ENCODE results near the gene CEACAM3. TPM values are rescaled to one million over a fixed set of nuclear protein-coding genes. Genes with fewer than 3 reads are reported as not detected.
A peak's percentile ranks its signal among the peaks of the same experiment; 100 is the strongest.
"Not testable (repeated sequence)": the region's sequence is repeated elsewhere in the genome, so short reads cannot be mapped to it uniquely, and the experiment has no call there.

CEACAM3 gene
- total RNA-seq, 4 donors from 2014 or later = 0.54 to 1.6 TPM; not detected in 2

GRCh38 chr19:41784312-41784711 lies 12.1 kb upstream of the CEACAM3 start:
- ATAC-seq = no peak
- peaks cover 82% of the 10 kb centered on the region for H3K27me3 ChIP-seq
- no peaks in the 10 kb centered on the region for H3K9me3 ChIP-seq
- H3K36me3 ChIP-seq = no peaks in the 10 kb centered on the region
- no peak overlapping the region for H3K4me3 ChIP-seq
- H3K27ac ChIP-seq = no peak overlapping the region
- WGBS, 2 donors (ENCODE audit: low coverage in 1 of 2) = 69 to 83% methylated on average over 2 to 3 of the region's 3 CpGs
- H3K4me1 ChIP-seq = peaks cover 0 to 12% (median 4%) of the 10 kb centered on the region in 3 donors
- TF ChIP-seq POLR2AphosphoS5 (IDR thresholded peaks at IDR 0.05) (no peak), CTCF (IDR thresholded peaks at IDR 0.05) (no peak), EP300 (IDR thresholded peaks at IDR 0.05) (no peak)

- Histone ChIP-seq H3K36me3 (no peaks in the 10 kb centered on the region), H3K27me3 (peaks cover 82% of the 10 kb centered on the region), H3K4me3 (no peak overlapping the region), H3K27ac (no peak overlapping the region), H3K9me3 (no peaks in the 10 kb centered on the region), H3K4me1 (peaks cover 0 to 12% (median 4%) of the 10 kb centered on the region in 3 donors)
- ATAC-seq = no peak
- 47 to 58% methylated on average over 4 of the region's 4 CpGs for whole genome bisulfite sequencing, 2 donors (ENCODE audit: low coverage in 1 of 2)
- no peak for TF ChIP-seq EP300 (IDR thresholded peaks at IDR 0.05)
- TF ChIP-seq CTCF (IDR thresholded peaks at IDR 0.05) = no peak
- no peak for TF ChIP-seq POLR2A (IDR thresholded peaks at IDR 0.05)
- TF ChIP-seq POLR2AphosphoS5 (IDR thresholded peaks at IDR 0.05) = no peak
These were observed 11.6 kb upstream of the CEACAM3 start for GRCh38 chr19:41784743-41785142.

- Histone ChIP-seq H3K27ac (no peak overlapping the region), H3K9me3 (no peaks in the 10 kb centered on the region), H3K36me3 (no peaks in the 10 kb centered on the region), H3K4me1 (peaks cover 0 to 12% (median 4%) of the 10 kb centered on the region in 3 donors), H3K4me3 (no peak overlapping the region), H3K27me3 (peaks cover 82% of the 10 kb centered on the region)
- TF ChIP-seq CTCF (IDR thresholded peaks at IDR 0.05) (peak; percentile 29 to 72 (median 44)), EP300 (IDR thresholded peaks at IDR 0.05) (no peak)
- no peak for ATAC-seq
- WGBS, 2 donors (ENCODE audit: low coverage in 1 of 2) = 0 to 2% methylated on average over 5 to 10 of the region's 10 CpGs
These were observed 10.7 kb upstream of the CEACAM3 start for GRCh38 chr19:41785653-41786052.

- no peaks in the 10 kb centered on the region for H3K9me3 ChIP-seq
- H3K27me3 ChIP-seq = peaks cover 88% of the 10 kb centered on the region
- TF ChIP-seq POLR2A (IDR thresholded peaks at IDR 0.05) = no peak
- H3K4me1 ChIP-seq = peaks cover 0 to 12% (median 4%) of the 10 kb centered on the region in 3 donors
- no peak overlapping the region for H3K27ac ChIP-seq
- ATAC-seq = no peak
- 55 to 56% methylated on average over 7 of the region's 7 CpGs for WGBS, 2 donors (ENCODE audit: low coverage in 1 of 2)
- H3K4me3 ChIP-seq = no peak overlapping the region
- H3K36me3 ChIP-seq = no peaks in the 10 kb centered on the region
These were observed 9.3 kb upstream of the CEACAM3 start for GRCh38 chr19:41787055-41787454.

- WGBS, 2 donors (ENCODE audit: low coverage in 1 of 2) = no CpG with 5 or more reads among the region's 1 CpG
- ATAC-seq, H3K36me3 ChIP-seq, H3K27ac ChIP-seq, H3K9me3 ChIP-seq, H3K4me3 ChIP-seq: not testable (repeated sequence)
- peaks cover 87% of the 10 kb centered on the region for H3K27me3 ChIP-seq
- H3K4me1 ChIP-seq = peaks cover 0 to 12% (median 4%) of the 10 kb centered on the region in 3 donors
These were observed 7.9 kb upstream of the CEACAM3 start for GRCh38 chr19:41788518-41788917.

GRCh38 chr19:41789053-41789452 lies 7.3 kb upstream of the CEACAM3 start:
- 43 to 83% methylated on average over 1 of the region's 5 CpGs for WGBS, 2 donors (ENCODE audit: low coverage in 1 of 2)
- H3K27ac ChIP-seq, H3K36me3 ChIP-seq, H3K4me3 ChIP-seq, H3K9me3 ChIP-seq, ATAC-seq: not testable (repeated sequence)
- Histone ChIP-seq H3K27me3 (peaks cover 87% of the 10 kb centered on the region), H3K4me1 (peaks cover 0 to 12% (median 4%) of the 10 kb centered on the region in 3 donors)
